Kasumi-1 (cell line): ENCODE results near the gene PVALB.
A peak's percentile ranks its signal among the peaks of the same experiment; 100 is the strongest.

ENCODE experiments used
- DNase-seq, 2 experiments: peaks; one replicate each; lab custom pipeline; 2025; lab: John Stamatoyannopoulos, UW

Gene PVALB

DNA sequence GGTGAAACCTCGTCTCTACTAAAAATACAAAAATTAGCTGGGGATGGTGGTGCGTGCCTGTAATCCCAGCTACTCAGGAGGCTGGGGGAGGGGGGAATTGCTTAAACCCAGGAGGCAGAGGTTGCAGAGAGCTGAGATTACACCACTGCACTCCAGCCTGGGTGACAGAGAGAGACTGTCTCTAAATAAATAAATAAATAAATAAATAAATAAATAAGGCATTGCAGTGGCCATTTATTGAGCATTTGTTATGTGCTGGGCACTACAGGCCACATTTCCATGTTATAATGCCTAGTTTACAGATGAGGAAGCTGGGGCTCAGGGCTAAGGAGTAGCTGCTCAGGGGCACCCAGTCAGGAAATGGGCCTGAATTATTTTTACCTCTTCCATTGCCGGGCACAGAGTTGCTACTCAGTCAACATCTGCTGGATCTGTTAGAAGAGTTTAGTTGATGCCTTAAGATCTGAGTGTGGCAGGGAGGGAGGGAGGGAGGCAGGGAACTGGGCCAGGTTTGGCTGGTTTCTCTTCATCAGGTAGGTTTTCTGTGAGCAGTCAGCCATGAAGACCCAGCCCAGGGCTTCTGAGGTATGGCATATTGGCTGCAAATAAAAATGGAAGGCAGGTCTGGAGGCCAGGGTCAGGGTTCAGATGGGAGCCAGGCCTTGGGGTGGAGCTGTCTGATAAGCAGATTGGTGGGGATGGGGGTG lies 5.6 kb downstream of the PVALB start:
- DNase-seq = no peak

DNA sequence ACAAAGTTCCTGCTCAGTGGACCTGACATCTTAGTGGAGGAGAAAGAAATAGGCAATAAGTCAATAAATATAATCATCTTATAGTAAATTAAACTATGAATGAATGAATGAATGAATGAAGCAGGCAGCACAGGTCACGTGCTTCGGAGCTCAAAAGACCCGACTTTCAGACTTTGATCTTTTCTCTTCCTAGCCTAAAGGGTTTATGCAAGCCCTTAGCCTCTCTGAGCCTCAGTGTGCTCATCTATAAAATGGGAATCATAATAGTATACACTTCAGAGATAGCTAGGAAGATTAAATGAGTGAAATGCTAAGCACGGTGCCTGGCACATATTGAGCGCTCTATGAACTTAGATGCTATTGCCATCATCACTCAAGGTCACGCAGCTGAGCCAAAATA lies 7.5 kb downstream of the PVALB start:
- no peak for DNase-seq

DNA sequence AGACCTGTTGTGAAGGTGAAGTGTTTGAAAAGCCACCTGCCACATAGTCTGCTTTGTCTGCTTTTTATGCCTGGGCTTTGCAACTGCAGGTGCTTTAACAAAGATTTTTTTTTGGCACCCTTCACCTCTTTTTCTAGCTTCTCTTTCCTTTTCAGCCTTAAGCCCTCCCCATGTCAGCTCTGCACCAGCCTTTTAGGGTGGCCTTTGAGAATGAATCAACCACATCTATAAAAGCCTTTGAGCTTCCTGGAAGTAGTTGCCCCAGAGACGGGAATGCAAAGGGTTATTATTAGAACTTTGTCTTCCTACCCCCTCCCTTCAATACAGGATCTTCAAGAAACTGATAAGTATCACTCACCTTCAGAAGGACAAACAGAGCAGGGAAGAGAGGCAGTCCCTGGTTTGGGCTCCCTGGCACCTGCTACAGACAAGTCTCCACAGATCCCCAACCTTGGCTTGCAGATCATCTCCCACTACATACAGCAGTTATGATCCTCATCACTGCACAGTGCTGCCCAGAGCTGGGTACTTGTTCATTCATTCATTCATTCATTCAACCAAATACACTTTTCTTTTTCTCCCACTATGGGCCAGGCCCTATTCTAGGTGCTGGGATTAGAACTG lies 8.0 kb downstream of the PVALB start:
- DNase-seq = no peak

DNA sequence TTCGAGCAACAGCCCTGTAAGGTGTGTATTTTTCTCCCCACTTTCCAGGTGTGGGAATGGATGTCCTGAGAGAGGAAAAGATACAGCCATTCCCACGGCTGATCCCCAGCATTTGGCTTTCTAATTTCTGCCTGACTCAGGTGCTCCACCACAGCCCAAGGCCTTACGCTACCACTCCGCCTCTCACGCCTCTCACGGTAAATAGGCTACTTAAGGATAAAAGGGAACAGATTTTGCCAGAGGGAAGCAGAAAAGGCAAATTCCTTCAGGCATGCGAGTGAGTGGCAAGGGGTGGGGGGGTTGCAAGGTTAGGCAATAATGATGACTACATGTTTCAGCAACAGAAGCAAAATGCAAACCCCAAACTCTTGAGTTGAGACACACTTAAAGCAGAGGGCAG lies 9.2 kb downstream of the PVALB start:
- no peak for DNase-seq

DNA sequence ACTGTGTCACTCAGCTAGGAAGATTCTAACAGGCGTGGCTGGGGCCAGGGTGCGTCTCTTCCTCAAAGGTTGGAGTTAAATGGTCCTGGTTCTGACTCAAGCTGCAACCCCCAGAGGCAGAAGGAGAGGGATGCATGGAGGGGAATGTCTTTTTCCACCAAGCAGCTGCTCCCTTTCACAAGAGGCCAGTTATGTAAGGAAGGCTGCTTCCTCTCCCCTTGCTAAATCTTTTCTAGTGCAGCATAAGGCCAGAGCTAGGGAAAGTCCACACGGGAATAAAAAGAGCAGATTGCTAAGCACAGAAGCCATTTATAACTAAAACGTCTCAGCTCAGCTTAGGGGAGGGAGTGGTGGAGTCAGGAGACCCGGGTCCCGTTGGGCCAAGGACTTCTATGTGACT lies 10.0 kb downstream of the PVALB start:
- DNase-seq = no peak

DNA sequence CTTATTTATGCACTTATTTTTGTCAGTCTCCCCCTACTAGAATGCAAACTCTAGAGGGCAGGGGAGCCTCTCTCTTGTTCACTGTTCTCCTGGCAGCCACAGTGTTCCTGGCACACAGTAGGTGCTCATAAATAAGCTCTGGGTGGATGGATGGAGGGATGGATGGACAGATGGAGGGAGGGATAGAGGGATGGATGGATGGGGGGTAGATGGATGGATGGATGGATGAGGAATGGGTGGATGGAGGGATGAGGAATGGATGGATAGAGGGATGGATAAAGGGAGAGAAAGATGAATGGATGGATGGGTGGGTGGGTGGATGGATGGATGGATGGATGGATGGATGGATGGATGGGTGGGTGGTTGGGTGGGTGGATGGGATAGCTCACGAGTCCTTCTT lies 13.5 kb downstream of the PVALB start:
- no peak for DNase-seq

DNA sequence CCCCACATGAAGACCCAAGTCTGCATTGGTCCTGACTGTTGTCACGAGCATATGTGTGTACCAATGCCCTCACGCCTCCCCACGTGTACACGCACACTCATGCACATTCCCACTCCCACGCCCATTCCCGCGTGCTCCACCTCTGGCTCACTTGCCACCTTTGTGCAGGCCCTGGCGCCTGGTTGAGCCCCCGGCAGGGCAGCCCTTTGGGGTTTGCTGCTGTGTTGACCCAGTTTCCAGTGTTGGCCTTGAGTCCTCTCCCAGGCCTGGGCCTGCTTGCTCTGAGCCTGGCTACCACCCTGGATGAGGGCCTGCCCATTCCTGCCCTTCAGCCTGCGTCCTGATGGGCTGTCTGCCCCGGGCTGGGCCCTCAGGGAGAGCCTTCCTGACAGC lies 18.2 kb downstream of the PVALB start:
- no peak for DNase-seq

DNA sequence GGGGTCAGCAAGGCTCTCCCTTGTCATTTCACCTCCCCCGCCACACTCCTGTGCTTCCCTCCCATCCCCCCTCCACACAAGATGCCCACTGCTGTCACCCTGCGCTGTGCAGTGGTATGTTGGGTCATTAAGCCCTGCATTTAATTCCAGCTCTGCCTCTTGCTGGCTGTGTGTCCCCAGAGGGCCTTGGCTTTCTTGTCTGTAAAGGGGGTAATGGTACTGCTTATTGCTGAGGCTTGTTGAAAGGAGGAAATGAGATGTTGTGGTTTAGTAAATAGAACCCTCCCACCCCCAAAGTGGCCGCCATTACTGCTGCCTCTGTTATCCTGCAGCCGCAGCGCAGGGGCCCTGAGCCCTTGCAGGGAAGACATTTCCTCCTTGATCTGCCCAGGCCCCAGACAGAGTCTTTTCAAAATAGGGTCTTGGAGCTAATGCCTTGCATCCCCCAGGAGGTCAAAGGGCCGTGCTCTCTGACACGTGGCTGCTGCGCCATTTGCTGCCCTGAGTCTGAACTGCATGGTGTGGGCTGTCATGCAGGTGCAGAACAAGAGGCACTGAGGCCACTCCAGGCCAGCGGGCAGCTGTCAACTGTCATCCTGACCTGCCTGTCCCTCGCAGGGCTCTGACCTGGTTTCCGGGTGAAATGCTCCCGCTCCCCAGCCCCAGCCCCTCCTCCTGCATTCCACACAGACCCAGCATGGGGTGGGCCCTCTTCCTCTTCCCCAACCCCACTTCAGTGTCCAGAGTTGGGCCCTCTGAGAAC lies 18.7 kb downstream of the PVALB start:
- no peak for DNase-seq

DNA sequence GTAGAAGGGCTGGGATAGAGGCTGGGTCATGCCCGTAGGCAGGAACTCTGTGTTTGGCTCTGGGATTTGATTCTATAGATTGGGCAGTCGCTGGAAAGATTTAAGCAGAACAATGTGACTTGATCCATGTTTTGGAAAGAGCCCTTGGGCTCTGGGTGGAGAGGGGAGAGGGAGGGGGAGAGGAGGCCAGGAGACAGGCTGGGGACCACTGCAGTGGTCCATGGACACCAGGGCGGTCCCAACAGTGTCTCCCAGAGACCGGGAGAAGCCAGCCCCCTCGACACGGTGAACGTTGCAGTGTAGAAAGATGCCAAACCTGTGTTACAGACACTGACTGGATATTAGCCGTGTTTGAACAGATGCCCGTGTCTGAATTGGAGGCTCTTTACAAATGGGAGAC lies 19.5 kb downstream of the PVALB start:
- no peak for DNase-seq

DNA sequence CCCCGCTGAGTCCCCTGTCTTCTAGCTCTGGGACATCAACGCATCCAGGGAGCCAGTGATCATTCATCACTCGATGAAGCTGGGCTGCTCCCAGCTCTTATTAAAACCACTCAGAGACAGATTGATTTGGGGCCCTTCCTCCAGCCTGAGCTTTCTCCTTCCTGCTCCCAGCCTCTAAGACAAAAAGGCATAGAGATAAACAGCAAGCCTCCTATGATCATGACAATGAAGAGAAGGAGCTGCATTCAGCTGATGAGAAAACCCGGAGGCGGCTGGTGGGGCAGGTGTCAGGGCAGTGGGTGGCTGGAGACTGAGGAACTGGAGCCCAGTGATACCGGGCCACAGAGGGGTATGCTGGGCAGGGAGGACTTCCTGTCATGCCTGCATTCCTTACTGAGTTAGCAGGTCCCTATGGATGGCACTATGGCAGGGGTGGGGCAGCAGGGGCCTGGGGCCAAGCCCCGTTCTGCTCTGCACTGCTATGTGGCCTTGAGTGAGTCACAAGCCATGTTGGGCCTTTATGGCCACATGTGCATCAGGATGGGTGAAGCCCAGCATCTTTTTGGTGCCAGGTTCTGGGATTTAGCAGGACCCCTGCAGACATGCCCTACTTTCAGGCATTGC lies 20.2 kb downstream of the PVALB start:
- no peak for DNase-seq

DNA sequence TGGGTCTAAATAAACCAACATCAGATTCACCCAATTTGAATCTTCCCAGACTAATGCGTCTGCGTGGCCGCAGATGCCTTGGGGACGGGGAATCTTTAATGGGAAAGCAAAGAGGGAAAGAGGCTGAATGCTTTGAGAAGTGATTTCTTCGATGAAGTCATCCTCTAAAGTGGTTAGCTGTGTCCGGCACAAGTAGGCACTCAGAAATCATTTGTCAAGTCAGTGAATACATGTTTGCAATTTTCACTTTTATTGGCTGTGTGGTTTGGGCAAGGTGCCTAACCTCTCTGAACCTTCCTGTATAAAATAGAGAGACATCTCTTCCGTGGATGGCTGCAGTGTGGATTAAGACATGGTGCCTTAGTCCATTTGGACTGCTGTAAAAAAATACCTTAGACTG lies 21.2 kb downstream of the PVALB start:
- DNase-seq = no peak

DNA sequence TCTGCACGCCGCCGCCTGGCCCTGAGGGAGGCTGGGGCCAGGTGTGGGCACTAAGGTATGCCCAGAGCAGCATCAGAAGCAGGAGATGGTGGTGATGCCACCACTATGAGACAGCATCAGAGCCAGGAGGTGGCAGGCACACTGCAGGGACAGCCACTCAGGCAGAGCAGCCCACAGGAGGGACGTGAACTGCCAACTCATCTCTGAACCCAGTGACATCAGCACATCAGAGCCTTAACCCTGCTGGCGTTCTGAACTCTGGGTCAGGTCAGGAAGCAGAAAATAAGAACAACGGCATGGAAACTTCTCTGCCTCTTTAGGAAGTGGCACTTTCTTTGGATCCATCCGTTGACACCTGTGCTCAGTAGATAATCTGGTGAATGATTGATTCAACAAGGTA lies 26.2 kb downstream of the PVALB start:
- DNase-seq = no peak

DNA sequence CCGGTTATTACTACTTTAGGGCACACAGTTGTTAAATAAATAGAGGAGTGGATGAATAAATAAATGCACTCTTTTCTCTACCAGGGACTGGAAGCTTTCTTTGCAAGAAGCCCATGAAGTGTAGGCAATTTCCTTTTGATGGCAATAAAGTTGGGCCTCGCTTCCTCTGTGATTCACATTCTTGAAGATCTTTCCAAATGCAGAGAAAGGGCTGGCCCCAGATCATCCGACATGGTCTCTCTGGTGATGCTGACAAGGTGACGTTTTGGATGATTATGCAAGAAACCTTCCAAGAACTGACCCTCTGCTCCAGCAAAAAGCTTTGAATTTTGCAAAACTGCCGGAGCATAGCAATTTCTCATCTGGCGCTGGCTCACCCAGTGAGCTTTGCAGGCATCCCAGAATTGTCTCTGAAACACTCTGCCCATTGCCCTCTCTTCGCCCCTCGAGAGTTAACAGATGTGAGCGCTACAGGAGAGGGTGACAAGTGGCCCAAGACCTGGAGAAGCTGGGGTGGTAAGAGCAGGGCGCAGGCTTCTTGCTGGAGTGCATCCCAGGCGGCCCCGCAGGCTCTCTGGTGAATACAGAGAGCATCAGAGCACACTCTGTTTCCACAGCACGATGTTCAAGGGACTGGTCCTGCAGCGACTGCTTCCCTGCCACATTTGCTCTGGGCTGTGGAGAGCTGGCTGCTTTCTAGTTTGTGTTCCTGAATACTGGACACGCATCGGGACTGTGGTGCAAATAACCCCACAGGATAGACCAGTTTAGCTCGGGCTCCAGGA lies 29.4 kb downstream of the PVALB start:
- DNase-seq = no peak

DNA sequence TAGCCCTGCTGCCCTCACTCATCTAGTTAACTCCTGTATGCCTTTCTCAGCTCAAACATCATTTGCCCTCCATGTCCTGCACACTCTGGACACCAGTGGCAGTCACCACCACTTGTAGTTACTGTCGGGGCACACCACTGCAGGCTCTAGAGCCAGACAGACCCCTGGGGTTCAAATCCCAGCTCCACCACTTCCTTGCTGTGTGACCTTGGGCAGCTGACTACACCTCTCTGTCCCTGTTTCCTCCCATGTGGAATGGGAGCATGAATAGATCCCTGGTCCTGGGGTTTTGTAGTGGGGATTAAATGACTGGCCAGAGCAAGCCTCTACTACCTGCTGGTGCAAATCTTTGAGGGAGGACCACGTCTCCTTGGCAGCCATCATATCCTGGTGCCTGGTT lies 33.1 kb downstream of the PVALB start:
- DNase-seq = no peak

DNA sequence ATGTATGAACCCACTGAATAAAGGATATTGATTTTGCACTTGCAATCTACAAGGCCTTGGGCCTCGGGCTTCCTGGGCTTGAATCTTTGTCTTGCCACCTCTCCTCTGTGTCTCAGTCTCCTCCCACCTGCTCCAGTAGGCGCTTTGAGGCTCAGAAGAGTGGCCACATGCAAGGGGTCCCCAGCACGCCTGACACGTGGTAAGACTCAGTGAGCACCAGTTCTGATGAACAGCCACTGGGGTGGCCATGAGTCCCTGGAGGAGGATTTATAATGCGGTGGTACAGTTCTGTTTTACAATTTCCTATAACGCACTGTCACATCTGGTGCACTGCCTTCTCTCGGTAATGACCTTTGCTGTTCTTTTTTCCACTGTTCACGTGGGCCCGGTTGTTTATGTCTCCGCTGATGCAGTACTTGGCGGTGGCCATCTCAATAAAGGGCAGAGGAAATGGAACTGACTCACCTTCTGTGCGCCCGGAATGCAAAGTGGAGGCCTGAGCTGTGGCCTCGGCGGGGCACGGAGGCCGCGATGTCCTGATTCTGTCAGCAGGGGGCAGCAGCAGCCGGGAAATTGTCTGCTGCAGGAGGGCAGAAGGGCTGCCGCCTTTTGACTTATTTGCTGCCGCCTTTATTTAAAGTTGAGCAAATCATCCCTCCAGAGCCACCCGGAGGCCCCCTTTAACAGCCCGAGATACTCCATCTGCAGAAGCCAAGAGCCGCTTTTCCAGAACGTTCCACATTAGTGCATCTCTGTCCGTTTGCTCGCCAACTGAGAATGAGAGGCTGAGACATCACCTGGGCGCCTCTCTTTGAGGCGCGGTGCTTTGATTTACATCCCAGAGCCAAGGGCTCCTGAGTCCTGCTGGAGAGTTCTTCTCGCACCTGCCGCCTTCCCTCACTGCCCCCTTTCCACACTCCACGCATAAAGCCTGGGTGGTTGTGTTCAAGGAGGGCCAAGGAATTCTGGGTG lies 34.9 kb downstream of the PVALB start:
- peak; percentile 48 to 53 for DNase-seq

DNA sequence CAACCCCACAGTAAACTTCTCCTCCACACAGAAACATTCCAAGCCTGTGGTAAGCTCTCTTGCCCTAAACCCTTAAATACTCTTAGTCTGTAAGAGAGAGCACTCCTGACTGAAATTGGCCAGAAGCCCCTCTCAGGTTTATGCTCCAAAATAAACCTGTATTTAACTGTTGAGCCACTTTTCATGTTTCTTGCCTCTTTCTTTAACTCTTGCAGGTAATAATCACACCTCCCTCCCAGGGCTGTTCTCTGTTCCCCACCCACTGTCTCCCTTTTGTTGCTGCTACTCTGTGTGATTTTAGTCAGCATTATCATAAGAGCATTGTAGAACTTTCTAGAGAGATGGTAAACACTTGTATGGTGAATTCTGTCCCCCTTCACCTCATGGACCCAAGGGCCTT lies 38.8 kb downstream of the PVALB start:
- DNase-seq = no peak

DNA sequence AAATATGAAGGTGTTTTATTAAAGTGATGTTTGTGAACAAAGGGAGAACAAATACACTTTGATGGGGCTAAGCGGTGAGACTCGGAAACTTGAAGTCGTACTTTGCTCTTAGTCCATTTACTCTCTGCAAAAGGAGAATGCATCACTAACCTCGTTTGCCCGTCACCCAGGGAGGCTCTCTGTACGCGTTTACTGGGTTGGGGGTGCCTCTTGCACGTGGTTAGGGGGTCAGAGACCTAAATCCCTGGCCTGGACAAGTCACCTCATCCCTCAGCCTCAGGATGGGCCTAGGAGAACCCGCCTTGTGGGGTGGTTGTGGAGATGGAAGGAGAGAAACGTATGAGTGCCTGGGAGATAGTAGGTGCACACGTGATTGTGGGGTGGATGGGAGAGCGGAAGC lies 40.1 kb downstream of the PVALB start:
- no peak for DNase-seq

DNA sequence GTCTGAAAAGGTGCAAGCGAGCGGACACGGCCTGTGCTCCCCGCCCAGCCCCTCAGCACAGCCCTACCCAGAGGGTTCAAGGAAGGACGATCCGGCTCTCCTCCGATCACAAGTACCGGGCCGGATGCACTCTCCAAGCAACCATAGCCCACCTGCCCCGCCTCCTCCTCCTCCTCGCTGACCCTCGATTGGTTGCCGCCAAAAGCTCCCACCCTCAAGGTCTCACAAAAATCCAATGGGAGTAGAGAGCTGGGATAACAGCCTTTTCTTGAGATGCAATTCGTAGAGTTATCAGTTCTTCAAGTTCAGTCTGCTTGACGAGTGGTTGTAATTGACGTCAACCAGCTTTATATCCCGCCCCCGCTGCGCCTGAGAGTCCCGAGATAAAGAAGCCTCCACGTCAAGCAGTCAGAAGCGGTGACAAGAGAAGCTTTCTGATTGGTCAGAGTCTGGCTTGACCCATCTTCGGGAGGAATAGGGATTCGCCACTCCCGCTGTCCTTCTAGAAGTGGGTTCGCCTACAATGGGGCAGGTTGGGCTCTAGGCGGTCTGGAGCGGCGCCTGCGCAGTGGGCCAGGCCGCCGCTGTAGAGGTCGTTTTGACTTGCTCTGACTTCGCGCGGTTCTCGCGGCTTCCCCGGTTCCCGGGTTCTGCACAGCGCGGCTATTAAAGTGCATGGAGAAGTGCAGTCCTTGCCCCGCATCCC lies 40.7 kb downstream of the PVALB start, which contains the start of gene IFT27:
IFT27 (minus strand) TSS at position 156 of the 706 bp plus-strand sequence. CDS start 412 bp downstream, outside the sequence.
- peak; percentile 100 for DNase-seq

DNA sequence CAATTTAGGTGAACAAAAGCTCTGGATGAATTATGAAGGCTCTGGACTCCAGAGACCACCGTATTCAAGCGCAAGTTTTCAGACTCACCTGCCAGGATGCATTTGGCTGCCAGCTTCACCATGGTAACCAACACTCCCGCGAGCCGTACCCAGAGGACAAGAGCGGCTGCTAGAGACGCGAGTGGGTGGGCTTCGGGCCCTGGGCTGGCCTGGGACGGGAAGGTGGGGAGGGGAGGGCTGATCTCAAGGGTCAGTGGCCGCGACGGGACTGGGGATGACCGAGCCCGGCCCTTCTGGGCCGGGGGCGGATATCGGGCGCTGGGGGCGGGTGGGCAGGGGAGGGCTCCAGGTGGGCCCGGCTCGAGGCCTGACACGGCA lies 41.3 kb downstream of the PVALB start:
- DNase-seq = peak in 1 of 2 experiments; percentile 6

DNA sequence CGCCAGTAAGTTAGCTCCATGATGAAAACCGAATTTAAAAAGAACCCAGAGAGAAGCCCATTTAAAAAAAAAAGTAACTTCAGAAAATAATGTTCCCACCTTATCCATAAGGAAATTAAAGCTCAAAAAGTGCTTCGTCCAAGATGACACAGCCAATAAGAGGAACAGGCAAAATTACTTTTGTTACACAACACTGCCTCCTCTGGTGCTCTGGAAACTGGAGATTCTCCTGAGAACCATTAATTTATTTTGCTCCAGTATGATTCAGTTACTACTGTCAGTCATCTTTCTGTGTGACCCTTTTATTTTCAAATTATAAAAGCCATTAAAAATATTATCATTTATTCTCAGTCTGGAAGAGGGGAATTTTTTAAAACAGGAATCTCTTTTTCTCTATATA lies 42.9 kb downstream of the PVALB start:
- DNase-seq = peak; percentile 59 to 74
